ENCODE data around the gene NRP1. TPM values are rescaled to one million over a fixed set of nuclear protein-coding genes. Genes with fewer than 3 reads are reported as not detected.

NRP1 gene
- total RNA-seq, 1 donor from 2014 or later = 122 TPM

DNA sequence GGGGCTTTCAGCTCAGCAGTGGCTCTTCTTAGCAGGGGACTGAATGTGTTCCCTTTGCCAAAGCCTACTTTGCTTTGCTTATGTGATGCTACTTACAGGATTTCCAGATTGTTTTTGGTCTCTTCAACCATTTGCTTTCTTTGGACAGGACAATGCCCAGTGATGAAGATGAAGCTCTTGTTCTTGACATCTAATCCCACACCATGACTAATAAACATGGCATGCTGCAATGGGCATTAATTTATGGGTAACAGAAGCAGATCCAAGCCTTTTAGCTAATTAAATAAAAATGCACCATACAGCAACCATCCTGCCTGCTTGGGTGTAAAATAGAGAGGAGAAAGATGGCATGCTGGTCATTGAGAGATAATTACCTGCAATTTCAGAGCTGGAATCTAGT is 200.9 kb downstream of the NRP1 start:
- Histone ChIP-seq H3K27ac (no peak overlapping the region), H3K9me3 (no peaks in the 10 kb centered on the region), H3K4me3 (no peak overlapping the region), H3K27me3 (no peaks in the 10 kb centered on the region), H3K4me1 (no peaks in the 10 kb centered on the region), H3K36me3 (no peaks in the 10 kb centered on the region)
- TF ChIP-seq, protein P1, sequence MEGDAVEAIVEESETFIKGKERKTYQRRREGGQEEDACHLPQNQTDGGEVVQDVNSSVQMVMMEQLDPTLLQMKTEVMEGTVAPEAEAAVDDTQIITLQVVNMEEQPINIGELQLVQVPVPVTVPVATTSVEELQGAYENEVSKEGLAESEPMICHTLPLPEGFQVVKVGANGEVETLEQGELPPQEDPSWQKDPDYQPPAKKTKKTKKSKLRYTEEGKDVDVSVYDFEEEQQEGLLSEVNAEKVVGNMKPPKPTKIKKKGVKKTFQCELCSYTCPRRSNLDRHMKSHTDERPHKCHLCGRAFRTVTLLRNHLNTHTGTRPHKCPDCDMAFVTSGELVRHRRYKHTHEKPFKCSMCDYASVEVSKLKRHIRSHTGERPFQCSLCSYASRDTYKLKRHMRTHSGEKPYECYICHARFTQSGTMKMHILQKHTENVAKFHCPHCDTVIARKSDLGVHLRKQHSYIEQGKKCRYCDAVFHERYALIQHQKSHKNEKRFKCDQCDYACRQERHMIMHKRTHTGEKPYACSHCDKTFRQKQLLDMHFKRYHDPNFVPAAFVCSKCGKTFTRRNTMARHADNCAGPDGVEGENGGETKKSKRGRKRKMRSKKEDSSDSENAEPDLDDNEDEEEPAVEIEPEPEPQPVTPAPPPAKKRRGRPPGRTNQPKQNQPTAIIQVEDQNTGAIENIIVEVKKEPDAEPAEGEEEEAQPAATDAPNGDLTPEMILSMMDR (IDR thresholded peaks at IDR 0.05) = no peak
- intact Hi-C loops (cut with DNase I) = no loop called here
- no peak for DNase-seq (ENCODE audit: low spot score in 2 of 2)

DNA sequence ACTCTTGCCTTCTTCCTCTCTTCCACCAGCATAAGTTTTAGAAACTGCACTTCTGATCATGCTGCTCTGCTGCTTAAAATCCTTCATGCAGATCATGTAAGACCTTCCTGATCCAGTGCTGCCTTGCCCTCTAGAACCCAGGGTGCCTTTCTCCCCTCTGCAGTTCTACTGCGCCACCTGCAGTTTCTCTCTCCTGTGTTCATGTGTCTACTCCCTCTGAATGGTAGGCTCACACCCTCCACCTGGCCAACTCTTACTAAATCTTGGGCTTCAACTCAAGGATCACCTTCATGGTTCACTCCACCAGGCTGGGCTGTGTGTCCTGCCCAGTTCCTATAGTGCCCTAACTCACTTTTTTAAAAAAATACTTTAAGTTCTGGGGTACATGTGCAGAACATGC is 201.8 kb downstream of the NRP1 start:
- no peak for DNase-seq (ENCODE audit: low spot score in 2 of 2)
- TF ChIP-seq, protein P1 (IDR thresholded peaks at IDR 0.05) = no peak

DNA sequence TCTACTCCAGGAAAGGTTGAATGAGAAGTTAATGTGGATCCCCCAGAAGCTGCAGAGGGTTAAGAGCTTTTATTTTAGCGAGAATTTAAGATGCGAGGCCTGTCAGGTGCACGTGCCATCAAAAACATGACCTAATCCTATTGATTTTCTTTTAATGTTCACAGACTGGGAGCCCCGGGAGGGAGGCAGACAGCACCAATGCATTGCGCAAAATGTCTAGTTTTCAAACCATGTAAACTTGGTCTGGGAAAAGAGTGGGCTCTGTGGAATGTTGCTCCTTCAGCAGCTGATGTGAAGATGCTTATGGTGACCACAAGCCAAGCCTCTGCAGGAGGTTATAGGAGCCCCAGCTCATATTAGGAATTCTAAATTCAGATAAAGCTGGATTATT is 204.5 kb downstream of the NRP1 start:
- Histone ChIP-seq H3K36me3 (no peaks in the 10 kb centered on the region), H3K27me3 (no peaks in the 10 kb centered on the region), H3K27ac (no peak overlapping the region), H3K4me3 (no peak overlapping the region), H3K4me1 (no peaks in the 10 kb centered on the region), H3K9me3 (no peaks in the 10 kb centered on the region)
- intact Hi-C loops (cut with DNase I) = no loop called here
- TF ChIP-seq, protein P1 (IDR thresholded peaks at IDR 0.05) = no peak
- no peak for DNase-seq (ENCODE audit: low spot score in 2 of 2)

More for the DNA sequence above, 201.8 kb downstream of the NRP1 start:
- H3K9me3 ChIP-seq = no peaks in the 10 kb centered on the region
- H3K4me1 ChIP-seq = no peaks in the 10 kb centered on the region
- H3K36me3 ChIP-seq = no peaks in the 10 kb centered on the region
- no peaks in the 10 kb centered on the region for H3K27me3 ChIP-seq
- intact Hi-C loops (cut with DNase I) = no loop called here
- H3K27ac ChIP-seq = no peak overlapping the region
- H3K4me3 ChIP-seq = no peak overlapping the region

DNA sequence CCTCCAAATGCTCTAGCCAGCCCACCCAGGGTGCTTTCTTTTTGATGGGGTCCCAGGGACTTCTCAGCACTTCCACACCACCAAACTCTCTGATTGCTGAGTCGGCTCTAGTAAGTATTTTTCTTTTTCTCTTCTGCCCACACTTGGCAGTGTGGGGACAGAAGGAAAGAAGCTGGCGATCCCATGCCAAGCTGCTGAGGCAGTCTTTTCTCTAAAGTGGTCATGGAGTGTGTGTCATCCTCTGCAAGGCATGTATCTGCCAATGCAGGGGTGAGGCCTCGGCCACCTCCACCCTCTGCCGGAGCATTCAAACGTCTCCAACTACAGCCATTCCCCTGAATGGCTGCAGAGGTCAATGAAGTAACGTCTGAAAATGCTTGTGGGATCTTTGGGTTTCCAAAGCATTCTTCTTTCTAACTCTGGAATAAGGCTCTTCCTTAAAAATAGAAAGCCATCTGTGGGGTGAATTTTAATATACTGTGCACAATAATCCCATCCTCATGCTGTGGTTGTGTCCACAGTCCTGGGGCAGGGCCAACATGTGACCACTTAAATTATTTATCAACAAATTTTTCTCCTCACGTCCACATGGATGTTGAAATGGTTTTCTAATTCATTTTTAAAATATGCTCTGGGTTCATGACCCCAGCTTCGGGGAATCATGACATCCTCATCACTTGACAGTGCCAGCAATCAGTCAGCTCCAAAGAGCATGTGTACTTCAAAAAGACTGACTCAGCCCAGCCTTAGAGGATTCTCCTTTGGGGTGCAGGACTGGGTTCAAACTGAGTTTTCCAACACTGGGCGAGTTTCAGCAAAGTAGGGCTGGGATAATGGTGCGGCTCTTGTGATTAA is 205.1 kb downstream of the NRP1 start:
- no peaks in the 10 kb centered on the region for H3K4me1 ChIP-seq

DNA sequence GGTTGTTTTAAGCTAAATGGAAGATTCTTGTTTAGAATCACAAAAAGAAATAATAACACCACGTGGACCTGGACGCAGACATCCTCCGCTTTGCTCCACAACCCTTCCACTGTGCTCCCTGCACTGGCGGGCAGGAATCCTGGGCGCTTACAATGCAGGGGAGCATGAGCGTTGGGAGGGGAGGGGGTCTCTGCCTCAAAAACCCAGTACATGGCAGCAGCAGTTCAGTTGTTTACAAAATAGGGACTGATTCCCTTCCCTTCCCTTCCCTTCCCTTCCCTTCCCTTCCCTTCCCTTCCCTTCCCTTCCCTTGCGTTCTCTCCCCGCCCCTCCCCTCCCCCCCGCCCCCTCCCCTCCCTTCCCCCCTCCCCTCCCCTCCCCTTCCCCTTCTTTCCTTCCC is 206.8 kb downstream of the NRP1 start:
- no peak for DNase-seq (ENCODE audit: low spot score in 2 of 2)
- no peaks in the 10 kb centered on the region for H3K9me3 ChIP-seq
- intact Hi-C loops (cut with DNase I) = no loop called here
- no peaks in the 10 kb centered on the region for H3K36me3 ChIP-seq
- no peaks in the 10 kb centered on the region for H3K4me1 ChIP-seq
- H3K27me3 ChIP-seq = no peaks in the 10 kb centered on the region
- TF ChIP-seq, protein P1 (IDR thresholded peaks at IDR 0.05) = no peak
- H3K27ac ChIP-seq = no peak overlapping the region
- no peak overlapping the region for H3K4me3 ChIP-seq

More for the DNA sequence above, 205.1 kb downstream of the NRP1 start:
- no peak overlapping the region for H3K4me3 ChIP-seq
- no peaks in the 10 kb centered on the region for H3K9me3 ChIP-seq
- DNase-seq (ENCODE audit: low spot score in 2 of 2) = no peak
- H3K27ac ChIP-seq = no peak overlapping the region
- H3K36me3 ChIP-seq = no peaks in the 10 kb centered on the region
- TF ChIP-seq, protein P1 (IDR thresholded peaks at IDR 0.05) = no peak
- intact Hi-C loops (cut with DNase I) = no loop called here
- H3K27me3 ChIP-seq = no peaks in the 10 kb centered on the region
